CD4-positive, CD25-positive, alpha-beta regulatory T cell (primary cell): ENCODE results near the gene PAEP. TPM values are rescaled to one million over a fixed set of nuclear protein-coding genes. Genes with fewer than 3 reads are reported as not detected.
"Not testable (repeated sequence)": the region's sequence is repeated elsewhere in the genome, so short reads cannot be mapped to it uniquely, and the experiment has no call there.

Experiments used
- ATAC-seq, 2 donors: fragments of 150-1000 bp; cut with Tn5 transposase; one replicate each; pipeline ENCODE4 v1.10.0; 2021; ENCODE audit warnings: low read depth in 2 of 2, moderate number of reproducible peaks in 2 of 2, moderate library complexity in 1 of 2
- DNase-seq, 3 donors: peaks; one replicate each; pipeline versions ENCODE4 v3.0.0 to v3.0.0-alpha.2; 2012 to 2022; ENCODE audit warnings: mixed read lengths in 1 of 3
- H3K27ac ChIP-seq: one replicate; pipeline ENCODE4 v1.7.0; 2013; ENCODE audit warnings: mild to moderate bottlenecking, low read length; ENCODE audit not compliant: insufficient read depth, poor library complexity, severe bottlenecking
- H3K27me3 ChIP-seq: one replicate; pipeline ENCODE4 v1.7.0; 2013; ENCODE audit warnings: low read length; ENCODE audit not compliant: control insufficient read depth, insufficient read depth
- H3K36me3 ChIP-seq: one replicate; pipeline ENCODE4 v1.7.0; 2013; ENCODE audit warnings: mild to moderate bottlenecking, low read length, moderate library complexity; ENCODE audit not compliant: control insufficient read depth, insufficient read depth
- H3K4me1 ChIP-seq: 2 replicates; pipeline ENCODE4 v1.7.0; 2013; ENCODE audit warnings: mild to moderate bottlenecking, low read length; ENCODE audit not compliant: insufficient read depth, control insufficient read depth, poor library complexity, severe bottlenecking
- H3K4me3 ChIP-seq: one replicate; pipeline ENCODE4 v1.7.0; 2013; ENCODE audit warnings: low read depth, mild to moderate bottlenecking, low read length, moderate library complexity
- H3K9me3 ChIP-seq, 2 experiments: 1 replicate in 1 of 2; 2 replicates in 1 of 2; pipeline ENCODE4 v1.7.0; 2013; ENCODE audit warnings: low read length in 2 of 2, mild to moderate bottlenecking in 1 of 2, moderate library complexity in 1 of 2; ENCODE audit not compliant: control insufficient read depth in 2 of 2
- H3K27ac Mint-ChIP-seq, 3 donors: one replicate each; pipeline ENCODE4 v1.8.0; 2020 to 2022; ENCODE audit warnings: mild to moderate bottlenecking in 3 of 3, mixed read lengths in 3 of 3, moderate library complexity in 2 of 3
- H3K27me3 Mint-ChIP-seq: one replicate; pipeline ENCODE4 v1.8.0; 2022; ENCODE audit warnings: mild to moderate bottlenecking, mixed read lengths
- H3K36me3 Mint-ChIP-seq: one replicate; pipeline ENCODE4 v1.8.0; 2020; ENCODE audit warnings: mixed read lengths
- H3K4me1 Mint-ChIP-seq, 4 donors: one replicate each; pipeline ENCODE4 v1.8.0; 2020 to 2022; ENCODE audit warnings: mixed read lengths in 4 of 4, mild to moderate bottlenecking in 1 of 4
- H3K4me3 Mint-ChIP-seq, 4 donors: one replicate each; pipeline ENCODE4 v1.8.0; 2020 to 2022; ENCODE audit warnings: mild to moderate bottlenecking in 4 of 4, mixed read lengths in 4 of 4, moderate library complexity in 3 of 4
- H3K9me3 Mint-ChIP-seq, 7 donors: one replicate each; pipeline ENCODE4 v1.8.0; 2020 to 2022; ENCODE audit warnings: mixed read lengths in 7 of 7, mild to moderate bottlenecking in 3 of 7, moderate library complexity in 2 of 7
- polyA plus RNA-seq, 4 donors: library from polyadenylated mRNA; unstranded; fragments of 300-500 nt; fragmentation: Illumina TruSeq; gene quantifications; one replicate each; pipeline ENCODE4 v1.2.3, GENCODE V29; 2021
- total RNA-seq: library from RNA; stranded (reverse); gene quantifications from one replicate; pipeline ENCODE4 v1.2.3, GENCODE V29; 2022

The PAEP gene
- total and polyA plus RNA-seq, 5 donors from 2014 or later: not detected

GRCh38 chr9:135523521-135524129 is 37.9 kb upstream of the PAEP start:
- Histone ChIP-seq H3K4me1 (no peaks in the 10 kb centered on the region), H3K4me3 (no peak overlapping the region), H3K27me3 (no peaks in the 10 kb centered on the region), H3K9me3 (no peaks in the 10 kb centered on the region), H3K36me3 (no peaks in the 10 kb centered on the region), H3K27ac (no peak overlapping the region)
- no peak overlapping the region for H3K4me3 Mint-ChIP-seq
- H3K36me3 Mint-ChIP-seq: no peaks in the 10 kb centered on the region
- no peak overlapping the region for H3K27ac Mint-ChIP-seq
- H3K4me1 Mint-ChIP-seq: peaks cover 0 to 5% (median 0%) of the 10 kb centered on the region in 4 donors
- ATAC-seq (no peak), DNase-seq (no peak)
- H3K9me3 Mint-ChIP-seq: no peaks in the 10 kb centered on the region
- H3K27me3 Mint-ChIP-seq: no peaks in the 10 kb centered on the region

- H3K27me3 ChIP-seq: no peaks in the 10 kb centered on the region
- Mint-ChIP-seq H3K9me3 (peaks cover 0 to 1% (median 0%) of the 10 kb centered on the region in 7 donors), H3K27ac (no peak overlapping the region), H3K4me1 (peaks cover 0 to 5% (median 0%) of the 10 kb centered on the region in 4 donors), H3K4me3 (no peak overlapping the region), H3K36me3 (no peaks in the 10 kb centered on the region), H3K27me3 (no peaks in the 10 kb centered on the region)
- no peak for DNase-seq
- H3K36me3 ChIP-seq: no peaks in the 10 kb centered on the region
- H3K27ac ChIP-seq: no peak overlapping the region
- no peaks in the 10 kb centered on the region for H3K9me3 ChIP-seq
- no peak for ATAC-seq
- H3K4me3 ChIP-seq: no peak overlapping the region
- no peaks in the 10 kb centered on the region for H3K4me1 ChIP-seq
Observed at GRCh38 chr9:135524130-135524861, 37.3 kb upstream of the PAEP start.

- Histone ChIP-seq H3K27ac (no peak overlapping the region), H3K36me3 (no peaks in the 10 kb centered on the region), H3K9me3 (no peaks in the 10 kb centered on the region), H3K4me3 (no peak overlapping the region), H3K4me1 (no peaks in the 10 kb centered on the region), H3K27me3 (no peaks in the 10 kb centered on the region)
- peaks cover 5% of the 10 kb centered on the region for H3K27me3 Mint-ChIP-seq
- H3K4me1 Mint-ChIP-seq: no peaks in the 10 kb centered on the region
- peaks cover 0 to 1% (median 0%) of the 10 kb centered on the region in 7 donors for H3K9me3 Mint-ChIP-seq
- H3K4me3 Mint-ChIP-seq: no peak overlapping the region
- ATAC-seq: no peak
- no peak for DNase-seq
- no peak overlapping the region for H3K27ac Mint-ChIP-seq
- no peaks in the 10 kb centered on the region for H3K36me3 Mint-ChIP-seq
Observed at GRCh38 chr9:135525241-135526088, 36.1 kb upstream of the PAEP start.

GRCh38 chr9:135526089-135526729 is 35.3 kb upstream of the PAEP start:
- Mint-ChIP-seq H3K27ac (no peak overlapping the region), H3K27me3 (peaks cover 5% of the 10 kb centered on the region), H3K4me3 (no peak overlapping the region), H3K36me3 (no peaks in the 10 kb centered on the region), H3K9me3 (peaks cover 0 to 1% (median 0%) of the 10 kb centered on the region in 7 donors), H3K4me1 (no peaks in the 10 kb centered on the region)
- H3K9me3 ChIP-seq: no peaks in the 10 kb centered on the region
- no peak overlapping the region for H3K4me3 ChIP-seq
- no peaks in the 10 kb centered on the region for H3K4me1 ChIP-seq
- H3K27me3 ChIP-seq: no peaks in the 10 kb centered on the region
- no peak for DNase-seq
- no peak overlapping the region for H3K27ac ChIP-seq
- H3K36me3 ChIP-seq: no peaks in the 10 kb centered on the region
- ATAC-seq: no peak

GRCh38 chr9:135526730-135527571 is 34.6 kb upstream of the PAEP start:
- Histone ChIP-seq H3K36me3 (no peaks in the 10 kb centered on the region), H3K27ac (no peak overlapping the region), H3K9me3 (no peaks in the 10 kb centered on the region), H3K27me3 (peaks cover 4% of the 10 kb centered on the region), H3K4me3 (no peak overlapping the region), H3K4me1 (no peaks in the 10 kb centered on the region)
- Mint-ChIP-seq H3K27ac (no peak overlapping the region), H3K36me3 (no peaks in the 10 kb centered on the region), H3K27me3 (peaks cover 5% of the 10 kb centered on the region), H3K4me3 (no peak overlapping the region), H3K4me1 (no peaks in the 10 kb centered on the region), H3K9me3 (peaks cover 0 to 1% (median 0%) of the 10 kb centered on the region in 7 donors)
- ATAC-seq (no peak), DNase-seq (no peak)

- not testable (repeated sequence) for H3K4me3 ChIP-seq, H3K27ac ChIP-seq, DNase-seq, H3K27me3 Mint-ChIP-seq, ATAC-seq, H3K4me1 Mint-ChIP-seq, H3K4me1 ChIP-seq, H3K27ac Mint-ChIP-seq, H3K4me3 Mint-ChIP-seq, H3K36me3 ChIP-seq, H3K36me3 Mint-ChIP-seq, H3K9me3 ChIP-seq, H3K9me3 Mint-ChIP-seq
- H3K27me3 ChIP-seq: peaks cover 10% of the 10 kb centered on the region
Observed at GRCh38 chr9:135528842-135529435, 32.6 kb upstream of the PAEP start.
